CD14-positive monocyte (primary cell): ENCODE data around the gene SLC25A25. TPM values are rescaled to one million over a fixed set of nuclear protein-coding genes. Genes with fewer than 3 reads are reported as not detected.
A peak's percentile ranks its signal among the peaks of the same experiment; 100 is the strongest.

Source experiments
- DNase-seq, 3 donors: peaks; one replicate each; pipeline ENCODE4 v3.0.0-alpha.2; 2011 to 2022
- H2AFZ ChIP-seq: 2 replicates; pipeline ENCODE4 v1.6.0; 2012; ENCODE audit warnings: mild to moderate bottlenecking, low read depth, low read length, inconsistent platforms; ENCODE audit not compliant: insufficient read depth, poor library complexity, severe bottlenecking
- H3K27ac ChIP-seq, 2 donors: 1 replicate in 1 of 2; 2 replicates in 1 of 2; pipeline ENCODE4 v1.5.1; 2012 to 2013; ENCODE audit warnings: low read length in 2 of 2, control low read depth in 1 of 2, inconsistent platforms in 1 of 2, low read depth in 1 of 2, mild to moderate bottlenecking in 1 of 2
- H3K27me3 ChIP-seq, 2 donors: one replicate each; pipeline versions ENCODE4 v1.6.0 to v1.6.1; 2011 to 2013; ENCODE audit warnings: low read length in 2 of 2; ENCODE audit not compliant: control insufficient read depth in 2 of 2, insufficient read depth in 2 of 2
- H3K36me3 ChIP-seq, 2 donors: replicated peaks in 1 of 2; 1 replicate in 1 of 2; 2 replicates in 1 of 2; pipeline versions ENCODE4 v1.5.1 to v1.6.1; 2012 to 2013; ENCODE audit warnings: low read length in 2 of 2, control low read depth in 1 of 2, inconsistent platforms in 1 of 2, mild to moderate bottlenecking in 1 of 2; ENCODE audit not compliant: insufficient read depth in 2 of 2, control insufficient read depth in 1 of 2
- H3K4me1 ChIP-seq, 2 donors: 1 replicate in 1 of 2; 2 replicates in 1 of 2; pipeline versions ENCODE4 v1.5.1 to v1.6.1; 2012 to 2013; ENCODE audit warnings: low read length in 2 of 2, control low read depth in 1 of 2, inconsistent platforms in 1 of 2, mild to moderate bottlenecking in 1 of 2, moderate library complexity in 1 of 2; ENCODE audit not compliant: insufficient read depth in 2 of 2, control insufficient read depth in 1 of 2
- H3K4me2 ChIP-seq: replicated peaks from 2 replicates; pipeline ENCODE3; 2012; ENCODE audit warnings: low read length, moderate library complexity, mild to moderate bottlenecking; ENCODE audit not compliant: poor library complexity, severe bottlenecking; ENCODE audit errors: extremely low read depth
- H3K4me3 ChIP-seq, 3 experiments: fragments of 200-600 bp in 1 of 3; sonication (generic) in 1 of 3; replicated peaks in 1 of 3; 1 replicate in 2 of 3; 2 replicates in 1 of 3; pipeline ENCODE4 v1.5.1; 2011 to 2013; ENCODE audit warnings: low read length in 3 of 3, mild to moderate bottlenecking in 3 of 3, control low read depth in 2 of 3, low read depth in 2 of 3, inconsistent platforms in 1 of 3, moderate library complexity in 1 of 3
- H3K79me2 ChIP-seq: 2 replicates; pipeline ENCODE4 v1.6.0; 2012; ENCODE audit warnings: mild to moderate bottlenecking, control low read depth, inconsistent platforms, low read length, moderate library complexity; ENCODE audit not compliant: insufficient read depth
- H3K9ac ChIP-seq: 2 replicates; pipeline ENCODE4 v1.6.0; 2017; ENCODE audit warnings: low read length, mild to moderate bottlenecking; ENCODE audit not compliant: insufficient read depth, poor library complexity, severe bottlenecking
- H3K9me3 ChIP-seq, 2 donors: replicated peaks in 1 of 2; 1 replicate in 1 of 2; 2 replicates in 1 of 2; pipeline versions ENCODE4 v1.5.1 to v1.6.1; 2012 to 2013; ENCODE audit warnings: low read length in 2 of 2, control low read depth in 1 of 2; ENCODE audit not compliant: control insufficient read depth in 1 of 2, insufficient read depth in 1 of 2
- H4K20me1 ChIP-seq: 2 replicates; pipeline ENCODE4 v1.6.0; 2012; ENCODE audit warnings: mild to moderate bottlenecking, low read length, control low read depth, moderate library complexity; ENCODE audit not compliant: insufficient read depth
- H3K27ac Mint-ChIP-seq, 7 donors: one replicate each; pipeline ENCODE4 v1.8.0; 2020; ENCODE audit warnings: mild to moderate bottlenecking in 7 of 7, mixed read lengths in 7 of 7, moderate library complexity in 6 of 7, inconsistent platforms in 2 of 7
- H3K27me3 Mint-ChIP-seq, 3 donors: one replicate each; pipeline ENCODE4 v1.8.0; 2021 to 2022; ENCODE audit warnings: low read depth in 3 of 3, mild to moderate bottlenecking in 3 of 3, mixed read lengths in 3 of 3, moderate library complexity in 3 of 3, inconsistent platforms in 1 of 3
- H3K36me3 Mint-ChIP-seq, 2 donors: one replicate each; pipeline ENCODE4 v1.8.0; 2020; ENCODE audit warnings: mixed read lengths in 2 of 2, inconsistent platforms in 1 of 2, mild to moderate bottlenecking in 1 of 2
- H3K4me1 Mint-ChIP-seq: one replicate; pipeline ENCODE4 v1.8.0; 2020; ENCODE audit warnings: mild to moderate bottlenecking, mixed read lengths
- H3K4me3 Mint-ChIP-seq, 2 donors: one replicate each; pipeline ENCODE4 v1.8.0; 2020; ENCODE audit warnings: mild to moderate bottlenecking in 2 of 2, mixed read lengths in 2 of 2, moderate library complexity in 1 of 2
- H3K9me3 Mint-ChIP-seq, 7 donors: one replicate each; pipeline ENCODE4 v1.8.0; 2020 to 2022; ENCODE audit warnings: mixed read lengths in 7 of 7, mild to moderate bottlenecking in 6 of 7, moderate library complexity in 6 of 7, inconsistent platforms in 2 of 7
- CTCF ChIP-seq: fragments of 200-600 bp; IDR thresholded peaks from one replicate; pipeline ENCODE4 v1.8.0; 2022; ENCODE audit warnings: antibody characterized with exemption, mild to moderate bottlenecking
- WGBS: methylation state at CpG from one replicate; pipeline ENCODE4 v1.1.5; 2013; ENCODE audit warnings: missing lambda C conversion rate; ENCODE audit not compliant: insufficient coverage; 5-methylcytosine and 5-hydroxymethylcytosine counted together
- intact Hi-C, 2 donors: fragments of 100-400 bp; cut with micrococcal nuclease; formaldehyde crosslinking; loops; one replicate each; pipeline versions ENCODE4 v1.15.0 to v1.15.1; 2023
- polyA plus RNA-seq, 3 donors: library from polyadenylated mRNA; depleted of rRNA in 1 of 3; unstranded in 2 of 3; stranded (reverse) in 1 of 3; fragments of 300-500 nt in 2 of 3; fragments of >200 nt in 1 of 3; fragmentation: Illumina TruSeq in 2 of 3; gene quantifications; 1 replicate in 2 of 3; 2 replicates in 1 of 3; pipeline ENCODE4 v1.2.3, GENCODE V29; 2012 to 2021

Gene SLC25A25
- polyA plus RNA-seq, 3 donors = 5.1 to 43.3 (median 6.3) TPM

GRCh38 chr9:128026255-128026772, 41.7 kb upstream of the SLC25A25 start:
- H3K9ac ChIP-seq = peak overlapping the region; percentile 19

More at GRCh38 chr9:128026255-128026772, 41.7 kb upstream of the SLC25A25 start:
- H3K4me3 Mint-ChIP-seq = no peak overlapping the region
- no peak for TF ChIP-seq CTCF
- peaks cover 8 to 12% (median 8%) of the 10 kb centered on the region in 3 donors for H3K27me3 Mint-ChIP-seq
- 17% methylated on average over 12 of the region's 12 CpGs for WGBS
- Histone ChIP-seq H3K4me3 (no peak overlapping the region), H3K4me1 (peaks cover 29 to 36% of the 10 kb centered on the region in 2 donors), H3K9me3 (no peaks in the 10 kb centered on the region), H3K27ac (peak overlapping the region in 1 of 2 donors; percentile 78), H3K36me3 (no peaks in the 10 kb centered on the region), H3K4me2 (no peak overlapping the region), H3K79me2 (no peaks in the 10 kb centered on the region), H2AFZ (peak overlapping the region; percentile 67), H4K20me1 (no peaks in the 10 kb centered on the region), H3K27me3 (peaks cover 0 to 2% of the 10 kb centered on the region in 2 donors)
- no peaks in the 10 kb centered on the region for H3K9me3 Mint-ChIP-seq
- intact Hi-C loops = no loop called here
- no peaks in the 10 kb centered on the region for H3K36me3 Mint-ChIP-seq
- H3K27ac Mint-ChIP-seq = peak overlapping the region in 5 of 7 donors; percentile 71 to 90 (median 85)
- H3K4me1 Mint-ChIP-seq = peaks cover 49% of the 10 kb centered on the region
- peak in 1 of 3 donors; percentile 18 for DNase-seq
